NT2/D1 (cell line): ENCODE data around the gene EN2.

Experiments
- SUZ12 ChIP-seq: IDR thresholded peaks from 2 replicates; pipeline ENCODE4 v1.6.1; 2011; ENCODE audit not compliant: insufficient read length, insufficient read depth; ENCODE audit errors: extremely low read depth
- YY1 ChIP-seq: IDR thresholded peaks from 2 replicates; pipeline ENCODE4 v1.6.1; 2011; ENCODE audit not compliant: insufficient read length, insufficient read depth
- ZNF274 ChIP-seq: IDR thresholded peaks from 2 replicates; pipeline ENCODE4 v1.6.1; 2011; ENCODE audit warnings: mild to moderate bottlenecking, low read depth, low read length

DNA sequence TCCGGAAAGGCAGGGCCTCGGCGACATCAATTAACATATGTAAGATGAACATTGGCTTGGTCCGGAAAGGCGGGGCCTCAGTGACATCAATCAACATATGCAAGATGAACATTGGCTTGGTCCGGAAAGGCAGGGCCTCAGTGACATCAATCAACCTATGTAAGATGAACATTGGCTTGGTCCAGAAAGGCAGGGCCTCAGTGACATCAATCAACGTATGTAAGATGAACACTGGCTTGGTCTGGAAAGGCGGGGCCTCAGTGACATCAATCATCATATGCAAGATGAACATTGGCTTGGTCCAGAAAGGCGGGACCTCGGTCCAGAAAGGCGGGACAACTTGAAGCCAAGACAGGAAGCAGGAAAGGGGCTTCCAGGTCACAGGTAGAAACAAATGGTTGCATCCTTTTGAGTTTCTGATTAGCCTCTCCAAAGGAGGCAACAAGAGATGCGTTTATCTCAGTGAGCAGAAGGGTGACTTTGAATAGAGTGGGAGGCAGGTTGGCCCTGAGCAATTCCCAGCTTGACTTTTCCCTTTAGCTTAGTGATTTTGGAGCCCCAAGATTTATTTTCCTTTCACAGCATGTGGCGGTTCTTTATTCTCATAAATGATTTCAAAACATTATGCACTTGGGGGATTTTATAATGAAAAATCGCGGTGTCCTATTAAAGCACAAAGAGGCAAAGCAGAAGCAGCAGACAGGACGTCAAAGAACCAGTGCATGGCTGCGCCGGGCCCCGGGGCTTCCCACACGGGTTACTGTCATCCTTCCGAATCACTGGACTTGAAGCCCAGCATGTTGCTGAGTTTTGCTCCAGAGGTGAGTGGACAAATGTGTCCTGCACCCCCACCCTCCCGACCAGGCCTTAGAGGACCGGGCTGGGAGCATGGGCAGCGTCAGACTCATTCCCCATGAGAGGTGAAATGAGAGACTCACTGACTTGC, 43.1 kb upstream of the EN2 start:
- no peak for TF ChIP-seq SUZ12
- no peak for TF ChIP-seq ZNF274
- no peak for TF ChIP-seq YY1
